WTC11 (cell line): ENCODE data around the gene COG5. TPM values are rescaled to one million over a fixed set of nuclear protein-coding genes. Genes with fewer than 3 reads are reported as not detected.

Experiments
- ATAC-seq: fragments of 200-7000 bp; cut with Tn5 transposase; 2 replicates; pipeline ENCODE4 v1.10.0; 2021; ENCODE audit warnings: mild to moderate bottlenecking, moderate library complexity
- CTCF ChIA-PET: fragments of 300-600 bp; sonication (Branson Sonifier 250); formaldehyde crosslinking; loops from one replicate; lab custom pipeline; 2021; ENCODE audit warnings: antibody characterized with exemption; lab: Charles Lee
- POLR2A ChIA-PET: fragments of 350-600 bp; sonication (Branson Sonifier 250); formaldehyde crosslinking; loops from one replicate; lab custom pipeline; 2021; ENCODE audit warnings: antibody characterized with exemption; lab: Charles Lee
- DNase-seq: peaks from one replicate; pipeline ENCODE4 v3.0.0; 2021; ENCODE audit warnings: low spot score
- H3K27ac Mint-ChIP-seq: 2 replicates; pipeline ENCODE4 v1.8.0; 2021; ENCODE audit warnings: mixed read lengths
- H3K27me3 Mint-ChIP-seq: 2 replicates; pipeline ENCODE4 v1.8.0; 2021; ENCODE audit warnings: low read depth, mild to moderate bottlenecking, moderate library complexity, mixed read lengths
- H3K36me3 Mint-ChIP-seq: 2 replicates; pipeline ENCODE4 v1.8.0; 2021; ENCODE audit warnings: mixed read lengths
- H3K4me1 Mint-ChIP-seq: 2 replicates; pipeline ENCODE4 v1.8.0; 2022; ENCODE audit warnings: mixed read lengths
- H3K4me3 Mint-ChIP-seq: 2 replicates; pipeline ENCODE4 v1.8.0; 2021; ENCODE audit warnings: mild to moderate bottlenecking, moderate library complexity, mixed read lengths
- H3K9me3 Mint-ChIP-seq: 2 replicates; pipeline ENCODE4 v1.8.0; 2021; ENCODE audit warnings: mixed read lengths
- AFF4 ChIP-seq: sonication (generic); formaldehyde crosslinking; IDR thresholded peaks from 2 replicates; pipeline ENCODE4 v1.8.1; 2023; ENCODE audit warnings: mild to moderate bottlenecking, missing genetic modification reagents, borderline replicate concordance
- ATF2 ChIP-seq: sonication (generic); formaldehyde crosslinking; IDR thresholded peaks from 2 replicates; pipeline ENCODE4 v1.8.1; 2022; ENCODE audit warnings: low read depth, missing genetic modification reagents, borderline replicate concordance
- ATF3 ChIP-seq: sonication (generic); formaldehyde crosslinking; conservative IDR thresholded peaks from 2 replicates; pipeline ENCODE4 v1.8.1; 2022; ENCODE audit warnings: mild to moderate bottlenecking, missing genetic modification reagents
- ERG ChIP-seq: fragments of 250-450 bp; sonication (Bioruptor Pico); IDR thresholded peaks from 2 replicates; pipeline ENCODE4 v1.8.0; 2021; ENCODE audit warnings: mild to moderate bottlenecking
- GTF2I ChIP-seq: fragments of 250-450 bp; sonication (Bioruptor Pico); conservative IDR thresholded peaks from 2 replicates; pipeline ENCODE4 v1.4.0; 2021; ENCODE audit warnings: mild to moderate bottlenecking
- IRF1 ChIP-seq: sonication (generic); formaldehyde crosslinking; IDR thresholded peaks from 2 replicates; pipeline ENCODE4 v1.8.0; 2023; ENCODE audit warnings: missing genetic modification reagents
- MLX ChIP-seq: sonication (generic); formaldehyde crosslinking; IDR thresholded peaks from 2 replicates; pipeline ENCODE4 v1.8.1; 2023; ENCODE audit warnings: mild to moderate bottlenecking, missing genetic modification reagents, moderate library complexity
- MXD4 ChIP-seq: fragments of 250-450 bp; sonication (Bioruptor Pico); IDR thresholded peaks from 2 replicates; pipeline ENCODE4 v1.8.0; 2021; ENCODE audit warnings: mild to moderate bottlenecking, moderate library complexity, borderline replicate concordance
- RORB ChIP-seq: fragments of 250-450 bp; sonication (Bioruptor Pico); IDR thresholded peaks from 2 replicates; pipeline ENCODE4 v1.9.0; 2021; ENCODE audit warnings: mild to moderate bottlenecking
- SOX15 ChIP-seq: fragments of 250-450 bp; sonication (Bioruptor Pico); IDR thresholded peaks from 2 replicates; pipeline ENCODE4 v1.9.0; 2021; ENCODE audit warnings: mild to moderate bottlenecking
- ZBTB43 ChIP-seq: sonication (generic); formaldehyde crosslinking; IDR thresholded peaks from 2 replicates; pipeline ENCODE4 v1.8.1; 2023; ENCODE audit warnings: mild to moderate bottlenecking, missing genetic modification reagents
- ZMAT4 ChIP-seq: fragments of 250-450 bp; sonication (Bioruptor Pico); IDR thresholded peaks from 2 replicates; pipeline ENCODE4 v1.9.0; 2021; ENCODE audit warnings: mild to moderate bottlenecking
- ZNF263 ChIP-seq: sonication (generic); formaldehyde crosslinking; IDR thresholded peaks from 2 replicates; pipeline ENCODE4 v1.8.1; 2022; ENCODE audit warnings: low read depth, mild to moderate bottlenecking, moderate library complexity, missing genetic modification reagents
- ZNF425 ChIP-seq: fragments of 250-450 bp; sonication (Bioruptor Pico); conservative IDR thresholded peaks from 2 replicates; pipeline ENCODE4 v1.9.0; 2021; ENCODE audit warnings: mild to moderate bottlenecking
- ZNF532 ChIP-seq: fragments of 250-450 bp; sonication (Bioruptor Pico); IDR thresholded peaks from 2 replicates; pipeline ENCODE4 v1.9.0; 2021; ENCODE audit warnings: mild to moderate bottlenecking, borderline replicate concordance
- ZNF671 ChIP-seq: fragments of 250-450 bp; sonication (Bioruptor Pico); IDR thresholded peaks from 2 replicates; pipeline ENCODE4 v1.8.0; 2021; ENCODE audit warnings: mild to moderate bottlenecking
- total RNA-seq: library from RNA; stranded (reverse); gene quantifications from 3 replicates; pipeline ENCODE4 v1.2.3, GENCODE V29; 2021

The COG5 gene
- total RNA-seq, 1 experiment from 2014 or later = 23.8 TPM

GRCh38 chr7:107318523-107319160 lies 245.1 kb downstream of the COG5 start (continued):
- no peak for TF ChIP-seq ZNF425 (CRISPR knock-in tag)
- no peak for TF ChIP-seq IRF1
- no peak for TF ChIP-seq GTF2I (CRISPR knock-in tag)
- no peak for TF ChIP-seq RORB (CRISPR knock-in tag)
- TF ChIP-seq AFF4 (CRISPR knock-in tag) = no peak

GRCh38 chr7:107315716-107316220 lies 248.0 kb downstream of the COG5 start:
- Mint-ChIP-seq H3K4me3 (no peak overlapping the region), H3K36me3 (no peaks in the 10 kb centered on the region), H3K4me1 (peaks cover 5% of the 10 kb centered on the region; the same call in 1 of the 2 replicates), H3K27me3 (no peaks in the 10 kb centered on the region), H3K9me3 (no peaks in the 10 kb centered on the region), H3K27ac (no peak overlapping the region)
- ATAC-seq (no peak), DNase-seq (no peak)
- CTCF ChIA-PET = no interaction called here
- POLR2A ChIA-PET = no interaction called here
- TF ChIP-seq MXD4 (CRISPR knock-in tag) = no peak
- no peak for TF ChIP-seq ERG
- TF ChIP-seq ZBTB43 = no peak
- TF ChIP-seq MLX (CRISPR knock-in tag) = no peak
- no peak for TF ChIP-seq SOX15 (CRISPR knock-in tag)
- TF ChIP-seq ZNF671 (CRISPR knock-in tag) = no peak
- TF ChIP-seq ZNF532 (CRISPR knock-in tag) = no peak
- no peak for TF ChIP-seq ATF2 (CRISPR knock-in tag)
- no peak for TF ChIP-seq ZNF263 (CRISPR knock-in tag)
- TF ChIP-seq ZMAT4 (CRISPR knock-in tag) = no peak
- TF ChIP-seq ATF3 (CRISPR knock-in tag) = no peak
